WTC11 (cell line): ENCODE measurements around the gene ENTPD8. TPM values are rescaled to one million over a fixed set of nuclear protein-coding genes. Genes with fewer than 3 reads are reported as not detected.

Experiments used
- ATAC-seq: fragments of 200-7000 bp; cut with Tn5 transposase; 2 replicates; pipeline ENCODE4 v1.10.0; 2021; ENCODE audit warnings: mild to moderate bottlenecking, moderate library complexity
- CTCF ChIA-PET: fragments of 300-600 bp; sonication (Branson Sonifier 250); formaldehyde crosslinking; loops from one replicate; lab custom pipeline; 2021; ENCODE audit warnings: antibody characterized with exemption; lab: Charles Lee
- POLR2A ChIA-PET: fragments of 350-600 bp; sonication (Branson Sonifier 250); formaldehyde crosslinking; loops from one replicate; lab custom pipeline; 2021; ENCODE audit warnings: antibody characterized with exemption; lab: Charles Lee
- DNase-seq: peaks from one replicate; pipeline ENCODE4 v3.0.0; 2021; ENCODE audit warnings: low spot score
- H3K27ac Mint-ChIP-seq: 2 replicates; pipeline ENCODE4 v1.8.0; 2021; ENCODE audit warnings: mixed read lengths
- H3K27me3 Mint-ChIP-seq: 2 replicates; pipeline ENCODE4 v1.8.0; 2021; ENCODE audit warnings: low read depth, mild to moderate bottlenecking, moderate library complexity, mixed read lengths
- H3K36me3 Mint-ChIP-seq: 2 replicates; pipeline ENCODE4 v1.8.0; 2021; ENCODE audit warnings: mixed read lengths
- H3K4me1 Mint-ChIP-seq: 2 replicates; pipeline ENCODE4 v1.8.0; 2022; ENCODE audit warnings: mixed read lengths
- H3K4me3 Mint-ChIP-seq: 2 replicates; pipeline ENCODE4 v1.8.0; 2021; ENCODE audit warnings: mild to moderate bottlenecking, moderate library complexity, mixed read lengths
- H3K9me3 Mint-ChIP-seq: 2 replicates; pipeline ENCODE4 v1.8.0; 2021; ENCODE audit warnings: mixed read lengths
- ARID4B ChIP-seq: sonication (generic); formaldehyde crosslinking; IDR thresholded peaks from 2 replicates; pipeline ENCODE4 v1.8.0; 2023; ENCODE audit warnings: missing genetic modification reagents, mild to moderate bottlenecking, borderline replicate concordance
- E2F4 ChIP-seq: sonication (generic); formaldehyde crosslinking; IDR thresholded peaks from 2 replicates; pipeline ENCODE4 v1.8.1; 2022; ENCODE audit warnings: low read depth, mild to moderate bottlenecking, moderate library complexity, missing genetic modification reagents, borderline replicate concordance
- ETV6 ChIP-seq: sonication (generic); formaldehyde crosslinking; IDR thresholded peaks from 2 replicates; pipeline ENCODE4 v1.8.1; 2022; ENCODE audit warnings: mild to moderate bottlenecking, missing genetic modification reagents
- HMGXB4 ChIP-seq: sonication (generic); formaldehyde crosslinking; IDR thresholded peaks from 2 replicates; pipeline ENCODE4 v1.8.1; 2023; ENCODE audit warnings: mild to moderate bottlenecking, moderate library complexity, missing genetic modification reagents
- IRF2 ChIP-seq: sonication (generic); formaldehyde crosslinking; IDR thresholded peaks from 2 replicates; pipeline ENCODE4 v1.8.0; 2022; ENCODE audit warnings: low read depth, missing genetic modification reagents, borderline replicate concordance
- MLX ChIP-seq: sonication (generic); formaldehyde crosslinking; IDR thresholded peaks from 2 replicates; pipeline ENCODE4 v1.8.1; 2023; ENCODE audit warnings: mild to moderate bottlenecking, missing genetic modification reagents, moderate library complexity
- NFATC4 ChIP-seq: fragments of 250-450 bp; sonication (Bioruptor Pico); IDR thresholded peaks from 2 replicates; pipeline ENCODE4 v1.9.0; 2021; ENCODE audit warnings: mild to moderate bottlenecking
- NFYB ChIP-seq: sonication (generic); formaldehyde crosslinking; conservative IDR thresholded peaks from 2 replicates; pipeline ENCODE4 v1.8.0; 2022; ENCODE audit warnings: low read depth, missing genetic modification reagents
- RELA ChIP-seq: sonication (generic); formaldehyde crosslinking; IDR thresholded peaks from 2 replicates; pipeline ENCODE4 v1.8.1; 2022; ENCODE audit warnings: missing genetic modification reagents, mild to moderate bottlenecking, borderline replicate concordance
- RORB ChIP-seq: fragments of 250-450 bp; sonication (Bioruptor Pico); IDR thresholded peaks from 2 replicates; pipeline ENCODE4 v1.9.0; 2021; ENCODE audit warnings: mild to moderate bottlenecking
- SMAD3 ChIP-seq: sonication (generic); formaldehyde crosslinking; IDR thresholded peaks from 2 replicates; pipeline ENCODE4 v1.8.0; 2022; ENCODE audit warnings: missing genetic modification reagents, mild to moderate bottlenecking, borderline replicate concordance
- TEAD1 ChIP-seq: sonication (generic); formaldehyde crosslinking; IDR thresholded peaks from 2 replicates; pipeline ENCODE4 v1.8.0; 2022; ENCODE audit warnings: mild to moderate bottlenecking, missing genetic modification reagents
- TEAD4 ChIP-seq: sonication (generic); formaldehyde crosslinking; IDR thresholded peaks from 2 replicates; pipeline ENCODE4 v1.8.0; 2022; ENCODE audit warnings: mild to moderate bottlenecking, missing genetic modification reagents
- ZMAT4 ChIP-seq: fragments of 250-450 bp; sonication (Bioruptor Pico); IDR thresholded peaks from 2 replicates; pipeline ENCODE4 v1.9.0; 2021; ENCODE audit warnings: mild to moderate bottlenecking
- ZNF138 ChIP-seq: sonication (generic); formaldehyde crosslinking; conservative IDR thresholded peaks from 2 replicates; pipeline ENCODE4 v1.8.1; 2022; ENCODE audit warnings: mild to moderate bottlenecking, moderate library complexity, missing genetic modification reagents
- ZNF232 ChIP-seq: sonication (generic); formaldehyde crosslinking; IDR thresholded peaks from 2 replicates; pipeline ENCODE4 v1.8.0; 2022; ENCODE audit warnings: mild to moderate bottlenecking, missing genetic modification reagents
- ZNF281 ChIP-seq: sonication (generic); formaldehyde crosslinking; IDR thresholded peaks from 2 replicates; pipeline ENCODE4 v1.8.0; 2023; ENCODE audit warnings: mild to moderate bottlenecking, missing genetic modification reagents
- total RNA-seq: library from RNA; stranded (reverse); gene quantifications from 3 replicates; pipeline ENCODE4 v1.2.3, GENCODE V29; 2021
- TF ChIP-seq, protein P1 (sequence below): sonication (generic); formaldehyde crosslinking; IDR thresholded peaks from 2 replicates; pipeline ENCODE4 v1.8.1; 2023; ENCODE audit warnings: mild to moderate bottlenecking, missing genetic modification reagents
- TF ChIP-seq, protein P2 (sequence below): sonication (generic); formaldehyde crosslinking; IDR thresholded peaks from 2 replicates; pipeline ENCODE4 v1.8.0; 2022; ENCODE audit warnings: mild to moderate bottlenecking, missing genetic modification reagents

The ENTPD8 gene
- total RNA-seq, 1 experiment from 2014 or later = 2.3 TPM

DNA sequence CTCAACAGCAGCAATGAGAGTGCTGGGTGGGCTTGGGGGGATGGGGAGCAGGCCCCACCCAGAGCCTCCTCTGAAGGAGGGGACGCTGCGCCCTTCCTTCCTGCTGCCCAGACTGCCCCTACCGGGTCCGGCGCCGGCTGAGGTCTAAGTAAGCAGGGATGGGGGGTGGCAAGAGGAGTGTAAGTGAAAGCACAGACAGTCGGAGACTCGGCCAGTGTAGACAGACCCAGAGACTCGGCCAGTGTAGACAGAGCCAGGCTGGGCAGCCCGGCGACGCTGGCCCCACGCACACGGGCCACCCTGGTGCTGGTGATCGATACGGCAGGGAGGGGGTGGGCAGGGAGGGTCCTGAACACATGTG is 7.4 kb upstream of the ENTPD8 start:
- ATAC-seq (no peak), DNase-seq (no peak)
- Mint-ChIP-seq H3K27ac (no peak overlapping the region), H3K4me1 (peaks cover 3% of the 10 kb centered on the region), H3K4me3 (no peak overlapping the region), H3K36me3 (no peaks in the 10 kb centered on the region), H3K9me3 (no peaks in the 10 kb centered on the region), H3K27me3 (no peaks in the 10 kb centered on the region; the same call in 1 of the 2 replicates)
- ChIA-PET CTCF (interaction anchor here (3.6 kb wide), 1 partner anchor 26 kb away, joined by 13 read pairs; the partner anchor contains the start of genes EXD3 and NOXA1), POLR2A (no interaction called here)
- no peak for TF ChIP-seq RELA (CRISPR knock-in tag)
- no peak for TF ChIP-seq ZNF281 (CRISPR knock-in tag)
- no peak for TF ChIP-seq MLX (CRISPR knock-in tag)
- TF ChIP-seq ZNF232 (CRISPR knock-in tag) = no peak
- TF ChIP-seq IRF2 (CRISPR knock-in tag) = no peak
- no peak for TF ChIP-seq RORB
- TF ChIP-seq NFATC4 = no peak
- no peak for TF ChIP-seq ZNF138
- no peak for TF ChIP-seq ZMAT4 (CRISPR knock-in tag)
- no peak for TF ChIP-seq SMAD3 (CRISPR knock-in tag)
- TF ChIP-seq TEAD1 (CRISPR knock-in tag) = no peak
- TF ChIP-seq, protein P1, sequence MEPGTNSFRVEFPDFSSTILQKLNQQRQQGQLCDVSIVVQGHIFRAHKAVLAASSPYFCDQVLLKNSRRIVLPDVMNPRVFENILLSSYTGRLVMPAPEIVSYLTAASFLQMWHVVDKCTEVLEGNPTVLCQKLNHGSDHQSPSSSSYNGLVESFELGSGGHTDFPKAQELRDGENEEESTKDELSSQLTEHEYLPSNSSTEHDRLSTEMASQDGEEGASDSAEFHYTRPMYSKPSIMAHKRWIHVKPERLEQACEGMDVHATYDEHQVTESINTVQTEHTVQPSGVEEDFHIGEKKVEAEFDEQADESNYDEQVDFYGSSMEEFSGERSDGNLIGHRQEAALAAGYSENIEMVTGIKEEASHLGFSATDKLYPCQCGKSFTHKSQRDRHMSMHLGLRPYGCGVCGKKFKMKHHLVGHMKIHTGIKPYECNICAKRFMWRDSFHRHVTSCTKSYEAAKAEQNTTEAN (CRISPR knock-in tag) = no peak
- no peak for TF ChIP-seq TEAD4 (CRISPR knock-in tag)
- no peak for TF ChIP-seq NFYB (CRISPR knock-in tag)

DNA sequence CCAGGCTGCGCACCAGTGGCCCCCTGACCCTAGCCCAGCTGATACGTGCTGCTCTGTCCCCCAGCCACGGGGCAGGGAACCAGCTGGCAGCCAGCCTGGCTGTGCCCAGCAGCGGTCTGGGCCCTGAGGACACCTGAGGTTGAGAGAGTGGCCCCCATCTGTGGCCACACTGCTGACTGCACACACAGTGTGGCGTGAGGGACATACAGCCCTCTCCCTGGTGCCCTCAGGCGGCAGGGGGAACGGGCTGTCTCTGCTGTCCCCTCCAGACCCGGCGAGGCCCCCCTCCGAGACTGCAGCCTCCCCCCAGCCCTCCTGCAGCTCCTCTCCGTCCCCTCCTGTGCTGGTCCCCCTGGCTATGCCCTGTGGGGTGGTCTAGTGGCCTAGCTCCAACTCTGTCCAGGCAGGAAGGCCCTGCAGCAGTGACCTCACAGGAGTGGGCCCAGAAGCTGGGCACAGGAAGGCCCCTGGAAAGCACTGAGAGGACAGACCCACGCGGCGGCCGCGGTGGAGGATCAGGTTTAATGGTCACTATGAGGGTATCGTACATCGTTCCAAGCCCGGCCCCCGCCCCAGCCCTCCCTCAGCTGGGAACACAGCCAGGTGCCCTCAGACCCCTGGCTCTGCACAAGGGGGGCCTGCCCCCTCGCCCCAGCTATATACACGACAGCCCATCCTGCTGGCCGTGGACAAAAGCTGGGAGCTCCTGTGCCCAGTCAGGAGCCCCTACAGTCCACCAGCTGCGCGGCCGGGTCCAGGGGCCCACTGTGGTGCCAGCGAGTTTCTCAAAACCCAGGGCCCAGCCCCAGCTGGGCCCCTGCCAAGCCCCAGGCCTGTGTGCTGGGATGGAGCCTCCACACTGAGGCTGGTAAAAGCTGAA is 6.8 kb upstream of the ENTPD8 start:
- DNase-seq (no peak), ATAC-seq (no peak)
- Mint-ChIP-seq H3K27ac (no peak overlapping the region), H3K4me3 (no peak overlapping the region), H3K4me1 (peaks cover 3% of the 10 kb centered on the region), H3K36me3 (no peaks in the 10 kb centered on the region), H3K9me3 (no peaks in the 10 kb centered on the region), H3K27me3 (no peaks in the 10 kb centered on the region; the same call in 1 of the 2 replicates)
- ChIA-PET CTCF (interaction anchor here (1.7 to 3.6 kb wide), 2 partner anchors 25 to 161 kb away, joined by 5 to 13 read pairs; partner anchors contain the start of genes EXD3 and NOXA1), POLR2A (no interaction called here)
- TF ChIP-seq, protein P2, sequence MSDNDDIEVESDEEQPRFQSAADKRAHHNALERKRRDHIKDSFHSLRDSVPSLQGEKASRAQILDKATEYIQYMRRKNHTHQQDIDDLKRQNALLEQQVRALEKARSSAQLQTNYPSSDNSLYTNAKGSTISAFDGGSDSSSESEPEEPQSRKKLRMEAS (CRISPR knock-in tag) = no peak
- TF ChIP-seq E2F4 (CRISPR knock-in tag) = no peak
- no peak for TF ChIP-seq ETV6
- no peak for TF ChIP-seq HMGXB4 (CRISPR knock-in tag)
- TF ChIP-seq NFYB (CRISPR knock-in tag) = no peak
- no peak for TF ChIP-seq NFATC4
- no peak for TF ChIP-seq ARID4B
- TF ChIP-seq MLX (CRISPR knock-in tag) = no peak
